SHP77 (cell line): ENCODE data around the gene HDHD5.

Experiments used
- DNase-seq, 2 experiments: peaks; one replicate each; lab custom pipeline; 2025; lab: John Stamatoyannopoulos, UW

The HDHD5 gene

DNA sequence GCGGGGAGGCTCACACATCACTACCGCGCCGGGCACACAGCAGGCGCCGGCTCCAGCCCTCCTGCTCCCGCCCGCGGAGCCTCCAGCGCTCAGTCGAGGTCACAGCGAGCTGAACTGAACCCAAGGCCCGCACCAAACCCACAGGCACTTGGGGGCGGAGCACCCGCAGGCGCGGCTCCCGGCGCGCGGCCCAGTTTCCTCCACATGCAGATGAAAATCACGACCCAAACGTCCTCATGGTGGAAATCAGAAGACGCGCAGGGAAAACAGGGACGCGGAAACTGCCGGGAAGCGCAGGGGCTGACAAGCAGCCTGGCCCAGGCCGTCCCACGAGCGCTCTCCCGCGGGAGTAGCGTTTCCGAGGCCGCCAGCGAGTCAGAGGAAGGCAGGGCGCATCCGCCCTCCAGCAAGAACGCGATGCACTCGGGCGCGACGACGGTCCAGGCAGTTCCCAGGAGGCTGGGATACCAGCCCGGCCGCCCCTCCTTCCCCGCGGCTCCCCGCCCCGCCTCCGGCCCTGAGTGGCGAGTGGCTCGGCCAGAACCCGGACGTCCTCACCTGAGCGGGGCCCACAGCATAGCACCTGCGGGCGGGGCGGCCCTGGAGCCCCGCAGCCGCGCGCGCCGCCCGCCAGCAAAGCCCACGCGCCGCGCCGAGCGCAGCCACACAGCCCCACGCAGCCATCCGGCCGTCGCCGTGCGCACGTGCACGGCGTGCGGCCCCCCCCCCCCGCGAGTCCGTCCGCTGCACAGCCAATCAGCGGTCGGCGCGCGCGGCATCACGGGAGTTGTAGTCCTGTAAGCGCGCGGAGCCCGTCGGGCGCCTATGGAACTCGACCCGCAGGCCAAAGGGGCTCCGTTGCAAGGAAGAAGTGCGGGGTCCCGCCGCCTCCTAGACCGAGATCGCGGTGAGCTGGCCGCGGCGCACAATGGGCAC is at the start of gene HDHD5:
TSS of gene HDHD5 (minus strand) at position 710 of the 936 bp plus-strand sequence. CDS start at position 684, 26 bp downstream.
- peak; percentile 72 to 86 for DNase-seq

DNA sequence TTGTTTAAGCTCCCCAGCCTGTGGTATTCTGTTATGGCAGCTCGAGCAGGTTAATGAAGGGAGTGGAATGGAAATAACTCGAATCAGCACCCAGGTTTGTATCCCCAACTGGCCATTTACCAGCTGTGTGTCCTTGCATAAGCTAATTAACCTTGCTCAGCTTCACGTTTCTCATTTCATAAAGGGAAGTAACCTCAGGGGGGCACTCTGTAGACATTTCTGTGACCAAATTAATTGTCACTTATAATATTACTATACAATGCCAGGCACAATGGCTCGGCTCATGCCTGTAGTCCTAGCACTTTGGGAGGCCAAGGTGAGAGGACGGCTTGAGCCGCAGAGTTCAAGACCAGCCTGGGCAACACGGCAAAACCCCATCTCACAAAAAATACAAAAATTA is 46.4 kb upstream of the HDHD5 start:
- peak in 1 of 2 experiments; percentile 15 for DNase-seq

DNA sequence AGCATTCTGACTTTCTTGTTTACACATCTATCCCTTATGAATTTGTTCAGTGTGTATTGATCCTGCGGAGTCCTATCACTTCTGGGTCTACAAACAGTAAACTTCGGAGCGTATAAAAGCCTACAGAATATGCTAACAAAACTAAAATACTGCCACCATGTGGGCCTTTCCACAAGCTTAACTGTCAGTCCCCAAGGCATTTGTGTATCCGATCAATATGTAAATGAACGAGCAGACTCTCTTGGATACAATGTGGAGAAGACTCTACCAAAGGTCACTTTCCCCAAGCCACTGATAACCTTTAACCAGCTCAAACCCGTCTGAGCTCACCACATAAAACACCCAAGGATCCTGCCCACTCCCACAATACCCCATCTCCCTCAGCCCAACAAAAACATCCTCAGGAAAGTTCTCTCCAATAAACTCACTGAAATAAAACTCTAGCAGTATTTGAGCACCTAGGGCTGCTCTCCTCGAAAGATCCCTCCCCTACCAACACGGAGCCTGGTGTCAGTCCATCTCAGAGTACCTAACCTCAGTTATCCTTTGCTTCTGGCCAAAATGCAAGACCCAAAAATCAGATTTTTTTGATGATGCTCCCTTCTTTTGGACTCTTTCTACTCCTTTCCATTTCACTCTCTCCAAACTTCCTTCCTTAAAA is 42.3 kb upstream of the HDHD5 start:
- no peak for DNase-seq

DNA sequence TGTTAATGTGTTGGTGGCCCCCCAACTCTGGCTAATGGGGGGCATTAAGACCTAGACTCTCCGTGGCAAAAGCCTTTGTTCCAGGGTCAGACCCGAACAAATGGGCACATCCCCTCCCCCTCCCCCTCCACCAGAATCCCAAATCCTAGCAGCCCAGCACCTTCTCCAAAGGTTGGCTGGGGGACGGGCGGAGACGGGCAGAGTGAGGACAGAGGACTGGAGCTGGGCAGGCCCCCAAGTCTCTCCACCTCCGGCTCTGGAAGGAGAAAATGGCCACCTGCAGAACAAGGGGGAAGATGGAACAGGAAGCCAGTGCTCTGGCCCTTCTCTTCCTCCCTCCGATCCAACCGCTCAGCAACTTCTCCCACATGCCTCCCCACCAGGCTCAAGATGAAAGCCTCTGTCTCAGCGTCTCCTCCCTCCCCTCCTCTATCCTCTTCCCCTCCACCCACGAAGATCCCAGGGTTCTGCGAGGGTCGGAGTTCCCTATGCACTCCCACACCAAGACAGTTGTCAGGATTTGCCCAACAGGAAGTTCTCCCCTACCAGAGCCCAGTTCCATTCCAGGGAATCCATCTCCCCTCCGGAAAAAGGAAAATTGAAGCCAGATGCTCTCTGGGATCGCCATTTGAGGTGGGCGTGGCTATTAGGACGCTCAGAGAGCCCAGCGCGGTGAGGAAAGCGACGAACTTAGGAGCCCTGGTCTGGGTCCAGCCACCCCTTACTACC is 40.1 kb upstream of the HDHD5 start:
- DNase-seq = peak; percentile 89

DNA sequence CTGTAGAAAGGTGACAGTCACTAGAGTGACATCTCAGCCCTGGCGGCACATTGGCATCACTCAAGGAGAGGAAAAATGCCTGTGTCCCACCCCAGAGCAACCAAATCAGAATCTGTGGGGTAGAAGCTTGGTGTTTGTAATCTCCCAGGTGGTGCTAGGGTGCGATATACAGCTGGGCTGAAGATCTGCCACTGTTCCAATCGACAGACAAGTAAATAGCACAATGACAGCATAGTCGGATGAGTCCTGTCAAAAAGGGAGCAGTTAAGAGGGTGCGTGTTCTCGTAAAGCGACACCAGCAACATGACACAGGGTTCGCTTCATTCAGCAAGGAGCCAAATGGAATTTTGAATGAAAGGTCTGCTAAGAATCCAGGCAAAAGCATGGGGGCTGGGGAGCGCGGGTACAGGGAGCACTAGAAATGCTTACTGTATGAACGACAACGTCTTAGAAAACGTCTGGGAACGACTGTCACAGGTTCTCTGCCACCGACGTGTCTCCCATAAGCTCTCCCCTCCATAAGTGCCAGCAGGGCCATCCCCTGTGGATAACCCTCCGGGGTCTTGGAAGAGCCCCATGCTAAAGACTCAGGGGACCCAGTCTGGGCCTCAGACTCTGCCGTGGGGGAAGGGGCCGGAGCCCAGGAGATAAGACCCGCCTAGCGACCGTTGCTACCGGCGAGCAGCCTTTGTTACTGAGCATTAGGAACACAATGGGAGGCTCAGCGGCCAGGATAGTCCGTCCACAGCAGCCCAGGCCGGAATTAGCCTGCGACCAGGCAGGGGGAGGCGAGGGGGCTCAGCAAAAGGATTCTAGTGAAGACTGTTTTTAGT is 39.3 kb upstream of the HDHD5 start:
- DNase-seq = peak; percentile 75 to 79

DNA sequence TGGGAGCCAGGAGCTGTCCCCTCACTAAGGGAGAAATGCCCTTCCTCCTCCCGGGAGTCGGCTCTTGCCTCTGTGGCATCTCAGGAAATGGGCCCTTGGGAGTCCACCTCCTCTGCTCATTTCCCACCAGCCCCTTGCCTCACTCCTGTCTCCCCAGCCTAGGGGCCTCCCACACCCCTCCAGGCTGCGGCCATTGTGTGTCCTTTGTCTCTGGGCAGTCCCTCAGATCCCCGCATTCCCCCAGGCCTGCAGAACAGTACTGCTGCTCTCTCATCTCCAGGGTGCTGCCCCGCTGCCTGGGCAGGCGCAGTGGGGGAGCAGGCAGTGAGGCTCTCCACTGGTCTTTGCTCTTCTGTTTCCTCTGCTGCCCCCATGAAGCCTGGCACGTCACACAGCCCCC is 35.1 kb upstream of the HDHD5 start:
- no peak for DNase-seq

DNA sequence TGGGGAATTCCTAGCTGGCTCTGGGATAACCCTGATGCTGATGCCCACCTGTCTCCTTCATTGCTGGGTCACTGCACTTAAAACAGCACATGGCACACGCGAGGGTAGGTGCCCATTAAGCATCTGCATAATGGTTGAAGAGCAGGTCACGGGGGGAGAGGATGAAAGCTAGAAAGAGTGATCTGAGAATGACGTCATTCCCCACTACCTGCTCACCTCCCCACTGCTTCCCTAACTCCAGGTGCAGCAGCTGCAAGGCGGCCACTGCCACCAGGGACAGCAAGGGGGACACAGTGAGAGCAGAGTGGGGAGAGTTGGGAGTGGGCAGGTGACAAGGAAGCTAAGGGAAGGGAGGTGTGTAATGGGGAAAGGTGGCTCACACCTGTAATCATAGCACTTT is 33.1 kb upstream of the HDHD5 start:
- DNase-seq = no peak

DNA sequence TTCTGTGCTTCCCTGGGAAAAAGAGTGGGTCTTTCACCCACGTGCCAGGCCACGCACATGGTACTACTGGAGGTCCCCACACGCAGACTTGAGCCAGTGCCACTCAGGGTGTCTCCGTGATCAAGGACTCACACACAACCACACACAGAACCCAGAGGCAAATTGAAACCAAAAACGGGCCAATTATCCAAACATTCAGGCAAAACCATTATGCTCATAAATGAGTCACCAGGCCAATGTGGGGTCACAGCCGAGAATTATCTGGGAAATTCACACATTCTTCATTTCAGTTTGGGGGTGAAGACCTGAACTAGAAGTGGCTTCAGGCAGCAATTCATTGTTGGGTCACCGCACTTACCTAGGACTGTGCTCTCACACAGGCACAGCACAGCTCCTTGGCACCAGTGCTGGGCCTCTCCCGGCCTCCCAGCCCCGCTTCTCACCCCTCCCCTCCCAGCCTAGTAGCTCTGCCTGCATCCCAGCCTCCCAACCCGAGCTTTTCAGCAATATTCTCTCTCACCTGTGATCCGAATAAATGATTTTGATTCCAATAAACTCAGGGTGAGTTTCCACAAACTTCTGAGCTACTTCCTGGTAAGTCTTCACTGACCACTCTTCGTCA is 32.2 kb upstream of the HDHD5 start:
- DNase-seq = no peak

DNA sequence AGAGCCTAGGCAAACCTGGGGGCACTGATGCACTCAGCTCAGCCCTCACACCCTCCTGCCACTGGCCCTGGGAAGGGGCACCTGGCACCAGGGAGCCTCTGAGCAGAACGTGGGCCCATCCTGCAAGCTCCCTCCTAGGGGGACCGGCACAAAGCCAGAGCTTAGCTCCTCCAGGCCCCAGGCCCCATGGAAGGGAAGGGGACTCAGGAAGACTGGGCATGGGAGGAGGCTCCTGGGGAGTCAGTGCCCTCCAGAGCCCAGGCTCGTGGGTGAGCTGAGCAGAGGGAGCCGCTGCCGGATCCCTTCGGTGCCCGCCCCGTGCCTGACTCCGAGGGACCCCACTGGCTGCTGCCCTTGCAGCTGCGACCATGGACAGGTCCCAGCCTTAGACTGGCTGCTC is 31.6 kb upstream of the HDHD5 start:
- no peak for DNase-seq

DNA sequence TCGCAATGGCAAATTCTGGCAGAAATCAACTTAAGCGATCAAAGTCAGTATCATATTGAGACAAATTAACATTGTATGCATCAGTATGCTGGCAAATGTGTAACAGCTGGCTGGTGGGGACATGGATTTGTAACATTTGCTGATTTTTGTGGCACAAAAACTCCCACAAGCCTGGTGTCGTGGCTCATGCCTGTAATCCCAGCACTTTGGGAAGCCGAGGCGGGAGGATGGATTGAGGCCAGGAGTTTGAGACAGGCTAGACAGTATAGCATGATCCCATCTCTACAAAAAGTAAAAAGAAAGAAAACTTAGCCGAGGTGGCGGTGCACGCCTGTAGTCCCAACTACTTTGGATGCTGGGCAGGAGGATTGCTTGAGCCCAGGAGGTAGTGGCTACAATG is 17.6 kb upstream of the HDHD5 start:
- no peak for DNase-seq

DNA sequence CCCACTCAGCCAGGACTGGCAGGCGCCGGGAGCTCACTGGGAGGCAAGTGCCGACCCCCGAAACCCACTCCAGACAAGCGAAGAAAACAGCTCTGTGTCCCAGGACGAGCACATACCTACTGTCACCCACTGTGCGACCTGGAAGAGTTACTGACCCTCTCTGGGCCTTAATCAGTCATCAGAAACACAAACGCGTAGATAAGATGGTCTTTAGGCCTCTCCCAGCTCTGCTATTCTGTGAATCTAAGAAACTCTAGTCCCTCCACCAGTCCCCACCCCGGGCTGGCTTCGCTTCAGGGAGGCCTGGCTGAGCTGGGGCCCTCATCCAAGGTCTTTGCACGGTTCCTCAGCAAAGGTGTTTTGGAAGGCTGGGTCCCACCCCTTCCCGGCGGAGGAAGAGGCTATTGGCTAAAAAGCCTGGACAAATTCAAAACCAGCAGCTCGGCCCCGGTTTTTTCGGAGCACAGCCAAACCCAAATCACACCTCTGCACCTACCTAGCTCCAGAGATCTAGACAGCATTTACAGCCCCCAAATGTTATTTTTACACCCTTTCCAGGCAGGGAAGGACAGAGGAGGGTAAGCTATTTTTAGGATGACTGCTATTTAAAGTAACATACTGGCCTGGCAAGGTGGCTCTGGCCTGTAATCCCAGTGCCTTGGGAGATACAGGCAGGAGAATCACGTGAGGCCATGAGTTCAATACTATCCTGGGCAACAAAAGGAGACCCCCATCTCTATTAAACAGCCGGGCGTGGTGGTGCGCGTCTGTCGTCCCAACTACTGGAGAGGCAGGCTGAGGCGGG is 13.2 kb upstream of the HDHD5 start:
- DNase-seq = peak; percentile 42 to 50

DNA sequence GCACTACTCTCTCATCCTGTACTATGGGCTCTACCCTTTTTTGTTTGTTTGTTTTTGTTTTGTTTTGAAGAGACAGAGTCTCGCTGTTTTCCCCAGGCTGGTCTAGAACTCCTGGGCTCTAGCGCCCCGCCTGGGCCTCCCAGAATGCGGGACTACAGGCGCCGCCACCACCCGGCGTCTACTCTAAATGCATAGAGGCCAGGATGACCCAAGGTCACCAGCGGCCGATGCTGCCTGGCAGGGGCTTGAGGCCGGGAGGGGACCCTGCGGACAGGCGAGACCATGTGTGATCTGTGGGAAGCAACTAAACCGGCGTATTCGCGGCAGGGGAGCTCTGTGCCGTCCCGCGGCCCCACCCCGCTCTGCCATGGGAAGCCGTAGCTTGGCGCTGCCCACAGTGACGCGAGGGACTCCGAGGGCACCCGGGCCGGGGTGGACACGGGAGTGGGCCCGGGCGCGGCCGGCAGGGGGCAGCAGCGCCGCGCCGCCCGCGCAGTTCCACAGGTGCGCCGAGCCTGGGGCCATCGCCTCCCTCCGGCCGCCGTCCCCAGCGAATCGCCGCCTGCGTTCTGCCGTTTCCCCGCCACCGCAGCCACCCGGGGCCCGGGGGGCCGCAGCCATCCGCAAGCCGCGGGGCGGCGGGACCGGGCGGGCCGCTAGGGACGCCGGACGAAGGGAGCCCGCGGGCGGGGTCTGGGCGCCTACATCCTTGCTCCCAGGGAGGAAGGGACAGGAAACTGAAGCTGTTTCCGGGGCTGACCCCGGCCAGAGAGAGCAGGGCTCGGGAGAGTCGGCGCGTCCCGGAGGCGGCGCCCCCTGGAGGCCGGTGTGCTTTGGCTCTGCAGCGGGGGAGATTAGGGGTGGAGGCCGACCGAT is 12.3 kb upstream of the HDHD5 start:
- peak; percentile 87 to 92 for DNase-seq

DNA sequence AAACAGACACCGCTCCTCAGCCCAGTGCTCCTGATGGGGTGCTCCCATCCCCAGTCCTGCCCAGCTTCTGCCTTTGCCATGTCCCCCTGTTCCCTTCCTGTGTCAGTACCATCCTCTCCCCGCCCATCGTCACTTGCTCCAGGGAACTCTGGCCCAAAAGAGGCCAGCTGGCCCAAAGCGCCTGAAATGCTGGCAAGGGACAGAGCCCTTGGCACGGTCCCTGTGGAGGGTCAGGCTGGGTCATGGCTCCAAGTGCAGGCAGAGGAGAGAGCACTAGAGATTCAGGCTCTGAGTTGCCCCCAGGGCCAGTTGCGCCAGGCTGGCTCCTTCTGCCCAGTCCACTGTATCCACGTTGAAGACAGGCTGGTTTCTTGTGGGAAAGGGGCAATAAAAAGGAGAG is 8.4 kb upstream of the HDHD5 start:
- DNase-seq = no peak

DNA sequence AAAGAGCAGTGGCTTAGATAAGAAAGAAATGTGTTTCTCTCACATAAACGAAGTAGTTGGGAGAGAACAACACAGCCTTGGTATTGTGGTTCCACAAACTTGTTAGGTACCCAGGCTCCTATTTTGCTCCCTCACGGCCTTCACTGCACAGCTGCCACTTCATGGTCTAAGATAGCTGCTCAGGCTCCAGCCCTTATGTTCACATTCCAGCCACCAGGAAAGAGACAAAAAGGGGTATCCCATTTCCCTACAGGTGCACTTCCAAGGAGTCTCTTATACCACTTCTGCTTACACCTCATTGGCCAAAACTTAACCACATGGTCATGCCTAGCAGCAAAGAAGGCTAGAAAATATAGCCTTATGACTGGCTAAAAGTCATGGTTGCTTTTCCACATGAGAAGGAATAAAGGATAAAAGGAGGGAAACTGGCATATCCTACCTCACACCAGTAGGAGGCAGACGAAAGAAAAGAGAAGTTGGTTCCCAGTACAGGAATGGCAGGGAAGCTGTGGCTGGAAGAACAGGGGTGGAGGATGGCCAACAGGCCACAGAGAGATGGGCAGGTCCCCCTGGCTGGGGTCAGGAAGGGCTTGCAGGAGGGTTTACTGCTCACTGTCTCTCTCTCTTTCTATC is 5.4 kb upstream of the HDHD5 start:
- no peak for DNase-seq

DNA sequence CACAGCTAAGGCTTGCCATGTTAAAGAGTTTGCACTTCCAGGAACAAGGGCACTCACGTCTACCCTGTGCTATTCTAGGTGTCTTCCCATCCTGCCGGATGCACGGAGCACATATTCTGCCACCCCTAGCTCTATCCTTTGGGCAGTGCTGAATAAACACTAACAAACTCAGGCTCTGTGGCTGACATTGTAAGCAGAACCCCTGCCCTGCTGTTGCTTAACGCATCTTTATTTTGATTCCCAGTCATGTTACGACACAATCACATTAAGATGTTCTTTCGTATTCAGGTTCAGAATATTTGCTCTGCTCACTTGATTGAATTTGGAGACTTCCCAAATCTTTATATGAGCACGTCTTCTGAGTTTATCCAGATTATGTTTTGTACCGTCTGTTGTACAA is 3.7 kb upstream of the HDHD5 start:
- DNase-seq = no peak

DNA sequence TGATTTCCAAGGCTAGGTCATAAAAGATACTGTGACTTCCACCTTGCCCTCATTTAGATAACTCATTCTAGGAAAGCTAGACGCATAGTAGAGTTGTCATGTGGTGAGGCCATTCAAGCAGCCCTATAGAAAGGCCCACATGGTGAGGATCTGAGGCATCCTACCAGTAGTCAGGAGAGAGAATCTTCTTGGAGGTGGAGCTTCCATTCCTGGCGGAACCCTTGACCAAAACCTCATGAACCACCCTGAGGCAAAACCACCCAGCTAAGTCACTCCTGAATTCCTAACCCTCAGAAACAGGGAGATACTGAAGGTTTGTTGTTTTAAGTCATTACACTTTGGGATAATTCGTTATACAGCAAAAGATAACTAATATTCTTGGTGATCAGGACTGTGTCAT is 2.9 kb upstream of the HDHD5 start:
- DNase-seq = no peak

DNA sequence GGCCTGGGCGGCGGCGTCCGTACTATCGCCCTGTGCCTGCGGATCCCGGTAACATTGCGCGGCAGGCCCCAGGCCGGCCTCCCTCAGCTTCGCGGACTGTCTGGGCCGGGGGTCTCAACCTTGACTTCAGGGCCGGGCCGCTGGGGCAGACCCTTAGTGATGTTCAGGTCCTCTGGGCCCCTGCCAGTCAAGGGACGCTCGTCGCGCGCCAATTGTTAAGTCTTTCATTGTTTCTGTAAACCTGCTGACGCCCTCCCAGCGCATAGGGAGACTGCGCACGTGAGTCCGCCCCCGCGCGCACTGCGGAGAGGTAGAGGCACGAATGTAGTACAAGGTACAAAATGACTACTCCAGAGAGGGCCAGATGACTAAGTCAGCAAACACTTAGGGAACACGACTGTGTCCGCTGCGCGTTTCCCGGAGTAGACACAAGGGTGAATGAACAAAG is 451 bp upstream of the HDHD5 start:
- peak; percentile 32 to 39 for DNase-seq

DNA sequence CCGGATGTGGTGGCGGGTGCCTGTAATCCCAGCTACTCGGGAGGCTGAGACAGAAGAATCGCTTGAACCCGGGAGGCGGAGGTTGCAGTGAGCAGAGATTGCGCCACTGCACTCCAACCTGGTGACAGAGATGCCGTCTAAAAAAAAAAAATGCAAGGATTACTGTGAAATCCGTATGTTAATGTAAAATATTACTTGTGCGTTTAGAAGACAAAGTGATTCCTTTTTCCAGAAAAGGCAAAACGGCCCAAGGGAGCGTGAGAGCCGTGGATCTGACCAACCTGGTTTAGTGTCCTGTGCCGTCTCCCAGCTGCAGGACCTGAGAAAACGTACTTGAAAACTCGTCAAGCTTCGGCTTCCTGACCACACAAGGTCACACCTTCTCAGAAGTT is 905 bp downstream of the HDHD5 start:
- no peak for DNase-seq

DNA sequence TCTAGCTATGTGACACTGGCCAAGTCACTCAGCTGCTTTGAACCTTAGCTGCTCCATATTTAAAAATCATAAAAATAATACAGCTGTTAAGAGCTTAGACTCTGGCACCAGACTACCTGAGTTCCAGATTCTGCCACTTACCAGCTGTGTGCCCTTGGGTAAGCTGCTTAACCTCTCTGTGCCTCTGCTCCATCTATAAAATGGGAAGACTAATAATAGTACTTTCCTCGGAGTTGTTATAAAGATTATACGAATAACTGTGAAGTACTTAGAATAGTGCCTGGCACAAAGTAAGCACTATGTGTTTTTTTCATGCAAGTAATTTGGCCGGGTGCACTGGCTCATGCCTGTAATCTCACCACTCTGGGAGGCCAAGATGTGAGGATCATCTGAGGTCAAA is 1.4 kb downstream of the HDHD5 start:
- no peak for DNase-seq
